ENCODE data around the gene MBL2. TPM values are rescaled to one million over a fixed set of nuclear protein-coding genes. Genes with fewer than 3 reads are reported as not detected.

Gene MBL2
- total RNA-seq, 4 donors from 2014 or later = not detected

GRCh38 chr10:52778511-52779392 lies 6.2 kb upstream of the MBL2 start:
- WGBS, 2 donors = 32 to 48% methylated on average over 15 to 34 of the region's 42 CpGs
- TF ChIP-seq CTCF (IDR thresholded peaks at IDR 0.05) (peak in 1 of 6 experiments; percentile 5), POLR2A (IDR thresholded peaks at IDR 0.05) (no peak)
- intact Hi-C loops (cut with DNase I) = loop anchor here (10.0 kb wide), 1 partner anchor 134 kb away; no protein-coding TSS in a partner anchor
- Histone ChIP-seq H3K4me3 (no peak overlapping the region), H3K36me3 (no peaks in the 10 kb centered on the region), H3K27ac (no peak overlapping the region), H3K27me3 (peaks cover 0 to 16% (median 0%) of the 10 kb centered on the region in 4 donors), H3K9me3 (no peaks in the 10 kb centered on the region), H3K4me1 (no peaks in the 10 kb centered on the region)
- no peak for DNase-seq

- no peak overlapping the region for H3K27ac ChIP-seq
- WGBS, 2 donors = 70 to 89% methylated on average over 5 of the region's 5 CpGs
- H3K27me3 ChIP-seq = peaks cover 0 to 16% (median 0%) of the 10 kb centered on the region in 4 donors
- no peaks in the 10 kb centered on the region for H3K4me1 ChIP-seq
- intact Hi-C loops (cut with DNase I) = loop anchor here (10.0 kb wide), 1 partner anchor 133 kb away; no protein-coding TSS in a partner anchor
- H3K4me3 ChIP-seq = no peak overlapping the region
- no peak for DNase-seq
- H3K36me3 ChIP-seq = no peaks in the 10 kb centered on the region
- TF ChIP-seq CTCF (IDR thresholded peaks at IDR 0.05) = no peak
- TF ChIP-seq POLR2A (IDR thresholded peaks at IDR 0.05) = no peak
- H3K9me3 ChIP-seq = no peaks in the 10 kb centered on the region
Measured at GRCh38 chr10:52777414-52777813, 4.8 kb upstream of the MBL2 start.

- intact Hi-C loops (cut with DNase I) = loop anchor here (10.0 kb wide), 1 partner anchor 132 kb away; no protein-coding TSS in a partner anchor
- 0% methylated on average over 1 of the region's 1 CpG; no CpG with 5 or more reads in 1 of the 2 donors for WGBS, 2 donors
- no peak for TF ChIP-seq POLR2A (IDR thresholded peaks at IDR 0.05)
- TF ChIP-seq CTCF (IDR thresholded peaks at IDR 0.05) = no peak
- Histone ChIP-seq H3K4me3 (no peak overlapping the region), H3K27me3 (peaks cover 0 to 16% (median 0%) of the 10 kb centered on the region in 4 donors), H3K36me3 (no peaks in the 10 kb centered on the region), H3K4me1 (no peaks in the 10 kb centered on the region), H3K9me3 (no peaks in the 10 kb centered on the region), H3K27ac (no peak overlapping the region)
- DNase-seq = no peak
Measured at GRCh38 chr10:52776471-52776903, 3.9 kb upstream of the MBL2 start.

- Histone ChIP-seq H3K27me3 (peaks cover 0 to 16% (median 0%) of the 10 kb centered on the region in 4 donors), H3K4me1 (no peaks in the 10 kb centered on the region), H3K36me3 (no peaks in the 10 kb centered on the region), H3K9me3 (no peaks in the 10 kb centered on the region), H3K27ac (no peak overlapping the region), H3K4me3 (no peak overlapping the region)
- intact Hi-C loops (cut with DNase I) = loop anchor here (10.0 kb wide), 1 partner anchor 130 kb away; no protein-coding TSS in a partner anchor
- no peak for DNase-seq
- 84 to 85% methylated on average over 11 to 12 of the region's 12 CpGs for WGBS, 2 donors
- no peak for TF ChIP-seq POLR2A (IDR thresholded peaks at IDR 0.05)
- TF ChIP-seq CTCF (IDR thresholded peaks at IDR 0.05) = no peak
Measured at GRCh38 chr10:52775132-52775647, 2.6 kb upstream of the MBL2 start.

GRCh38 chr10:52774600-52775106 lies 2.1 kb upstream of the MBL2 start:
- DNase-seq = no peak
- no peak for TF ChIP-seq POLR2A (IDR thresholded peaks at IDR 0.05)
- no peak for TF ChIP-seq CTCF (IDR thresholded peaks at IDR 0.05)

More at GRCh38 chr10:52774600-52775106, 2.1 kb upstream of the MBL2 start:
- Histone ChIP-seq H3K27ac (no peak overlapping the region), H3K36me3 (no peaks in the 10 kb centered on the region), H3K4me3 (no peak overlapping the region), H3K27me3 (peaks cover 0 to 15% (median 0%) of the 10 kb centered on the region in 4 donors), H3K9me3 (no peaks in the 10 kb centered on the region), H3K4me1 (no peaks in the 10 kb centered on the region)
- intact Hi-C loops (cut with DNase I) = loop anchor here (10.0 kb wide), 1 partner anchor 130 kb away; no protein-coding TSS in a partner anchor
- 73 to 75% methylated on average over 4 of the region's 8 CpGs for WGBS, 2 donors

Data from esophagus squamous epithelium (tissue), 5 donors.